H1 (cell line): Measurements from ENCODE around the gene CEP126. TPM values are rescaled to one million over a fixed set of nuclear protein-coding genes. Genes with fewer than 3 reads are reported as not detected.

Experiments used
- CTCF ChIA-PET: fragments of 300-600 bp; sonication (Branson Sonifier 250); formaldehyde crosslinking; loops from one replicate; lab custom pipeline; 2021; ENCODE audit not compliant: partially characterized antibody; lab: Charles Lee
- POLR2A ChIA-PET: fragments of 300-600 bp; sonication (Branson Sonifier 250); formaldehyde crosslinking; loops from one replicate; lab custom pipeline; 2021; ENCODE audit warnings: inconsistent platforms; ENCODE audit not compliant: partially characterized antibody; lab: Charles Lee
- DNase-seq, 2 experiments: peaks; one replicate each; pipeline versions ENCODE4 v3.0.0 to v3.0.0-alpha.2; 2010 to 2022; ENCODE audit warnings: low spot score in 2 of 2, low read depth in 1 of 2, mixed read lengths in 1 of 2
- FAIRE-seq: peaks from 2 replicates; lab custom pipeline; 2011; peaks lifted over from hg19 to GRCh38; lab: Jason Lieb, UNC
- H2AFZ ChIP-seq: 2 replicates; pipeline ENCODE4 v1.8.1; 2012; ENCODE audit warnings: low read length, inconsistent platforms
- H2AK5ac ChIP-seq: 2 replicates; pipeline ENCODE4 v1.6.1; 2013; ENCODE audit warnings: low read depth, low read length
- H2BK120ac ChIP-seq: replicated peaks from 2 replicates; pipeline ENCODE3; 2013; ENCODE audit warnings: low read depth, low read length, inconsistent platforms
- H2BK12ac ChIP-seq: 2 replicates; pipeline ENCODE4 v1.6.1; 2013; ENCODE audit warnings: low read depth, low read length
- H2BK15ac ChIP-seq: 2 replicates; pipeline ENCODE4 v1.6.1; 2013; ENCODE audit warnings: low read length
- H2BK20ac ChIP-seq: 2 replicates; pipeline ENCODE4 v1.6.1; 2013; ENCODE audit warnings: low read length
- H2BK5ac ChIP-seq: 2 replicates; pipeline ENCODE4 v1.6.1; 2013; ENCODE audit warnings: low read depth, low read length
- H3K14ac ChIP-seq: 2 replicates; pipeline ENCODE4 v1.6.1; 2013; ENCODE audit warnings: inconsistent platforms; ENCODE audit not compliant: insufficient read length
- H3K18ac ChIP-seq: 2 replicates; pipeline ENCODE4 v1.6.1; 2013; ENCODE audit warnings: low read length; ENCODE audit errors: extremely low read depth
- H3K23ac ChIP-seq: 2 replicates; pipeline ENCODE4 v1.6.1; 2013; ENCODE audit warnings: inconsistent platforms; ENCODE audit not compliant: insufficient read length
- H3K23me2 ChIP-seq: 2 replicates; pipeline ENCODE4 v1.6.1; 2013; ENCODE audit warnings: low read depth, low read length
- H3K27ac ChIP-seq: 2 replicates; pipeline ENCODE4 v1.6.1; 2011; ENCODE audit warnings: low read depth, low read length, inconsistent platforms
- H3K27me3 ChIP-seq, 4 experiments: replicated peaks in 1 of 4; 1 replicate in 1 of 4; 2 replicates in 3 of 4; pipeline versions ENCODE4 v1.6.1 to v1.8.1; 2011 to 2013; ENCODE audit warnings: low read length in 3 of 4, mild to moderate bottlenecking in 3 of 4, inconsistent platforms in 2 of 4, mixed read lengths in 2 of 4, moderate library complexity in 1 of 4; ENCODE audit not compliant: control insufficient read depth in 3 of 4, insufficient read depth in 3 of 4; ENCODE audit errors: extremely low read depth in 1 of 4
- H3K36me3 ChIP-seq, 4 experiments: 2 replicates each; pipeline versions ENCODE4 v1.6.1 to v1.8.1; 2011 to 2013; ENCODE audit warnings: mild to moderate bottlenecking in 4 of 4, low read length in 3 of 4, moderate library complexity in 2 of 4, control low read depth in 1 of 4, inconsistent platforms in 1 of 4; ENCODE audit not compliant: insufficient read depth in 4 of 4, control insufficient read depth in 2 of 4
- H3K4ac ChIP-seq: replicated peaks from 2 replicates; pipeline ENCODE3; 2013; ENCODE audit warnings: low read length, low read depth, mixed read lengths, inconsistent platforms; ENCODE audit not compliant: insufficient read length
- H3K4me1 ChIP-seq, 4 experiments: replicated peaks in 1 of 4; 1 replicate in 1 of 4; 2 replicates in 3 of 4; pipeline versions ENCODE4 v1.6.1 to v1.8.1; 2011 to 2013; ENCODE audit warnings: low read length in 3 of 4, inconsistent platforms in 2 of 4, mixed read lengths in 1 of 4; ENCODE audit not compliant: insufficient read depth in 4 of 4, control insufficient read depth in 3 of 4
- H3K4me2 ChIP-seq, 2 experiments: 2 replicates each; pipeline versions ENCODE4 v1.6.1 to v1.8.1; 2011 to 2013; ENCODE audit warnings: low read depth in 2 of 2, low read length in 2 of 2, control low read depth in 1 of 2, inconsistent platforms in 1 of 2, mild to moderate bottlenecking in 1 of 2; ENCODE audit not compliant: insufficient read depth in 1 of 2
- H3K4me3 ChIP-seq, 4 experiments: fragments of 200-600, 300-600 bp in 1 of 4; sonication (generic), shearing (Covaris generic), sonication (Bioruptor Twin) in 1 of 4; 2 replicates each; pipeline versions ENCODE4 v1.5.1 to v1.8.1; 2011 to 2016; ENCODE audit warnings: low read length in 4 of 4, low read depth in 3 of 4, control low read depth in 2 of 4, inconsistent platforms in 2 of 4, mild to moderate bottlenecking in 2 of 4, mixed read lengths in 1 of 4, moderate library complexity in 1 of 4; ENCODE audit not compliant: insufficient read depth in 2 of 4; ENCODE audit errors: extremely low read depth in 1 of 4
- H3K56ac ChIP-seq: replicated peaks from 2 replicates; pipeline ENCODE3; 2013; ENCODE audit warnings: low read depth, mild to moderate bottlenecking, mixed read lengths, low read length, inconsistent platforms; ENCODE audit not compliant: insufficient read length
- H3K79me1 ChIP-seq: 2 replicates; pipeline ENCODE4 v1.6.1; 2013; ENCODE audit warnings: low read depth, low read length, control low read depth
- H3K79me2 ChIP-seq, 2 experiments: 2 replicates each; pipeline versions ENCODE4 v1.6.1 to v1.8.1; 2012 to 2013; ENCODE audit warnings: low read length in 2 of 2, mild to moderate bottlenecking in 2 of 2, inconsistent platforms in 1 of 2; ENCODE audit not compliant: insufficient read depth in 2 of 2, control insufficient read depth in 1 of 2
- H3K9ac ChIP-seq, 4 experiments: replicated peaks in 1 of 4; 1 replicate in 1 of 4; 2 replicates in 3 of 4; pipeline versions ENCODE4 v1.6.1 to v1.8.1; 2011 to 2013; ENCODE audit warnings: low read depth in 3 of 4, low read length in 3 of 4, control low read depth in 2 of 4, mild to moderate bottlenecking in 2 of 4, moderate library complexity in 2 of 4, inconsistent platforms in 1 of 4; ENCODE audit errors: extremely low read depth in 1 of 4
- H3K9me3 ChIP-seq, 2 experiments: 2 replicates each; pipeline versions ENCODE4 v1.6.1 to v1.8.1; 2012 to 2013; ENCODE audit warnings: mild to moderate bottlenecking in 2 of 2, moderate library complexity in 2 of 2, control low read depth in 1 of 2, inconsistent platforms in 1 of 2, low read depth in 1 of 2, low read length in 1 of 2, mixed read lengths in 1 of 2; ENCODE audit not compliant: insufficient read depth in 2 of 2
- H4K20me1 ChIP-seq, 2 experiments: replicated peaks in 1 of 2; 2 replicates each; pipeline versions ENCODE3 to v1.8.1; 2011 to 2013; ENCODE audit warnings: inconsistent platforms in 2 of 2, low read length in 2 of 2, mild to moderate bottlenecking in 1 of 2; ENCODE audit not compliant: insufficient read depth in 2 of 2, control insufficient read depth in 1 of 2
- H4K5ac ChIP-seq: 2 replicates; pipeline ENCODE4 v1.6.1; 2013; ENCODE audit warnings: low read length, low read depth, mixed read lengths, inconsistent platforms; ENCODE audit not compliant: insufficient read length
- H4K8ac ChIP-seq: 2 replicates; pipeline ENCODE4 v1.8.0; 2013; ENCODE audit warnings: mild to moderate bottlenecking, moderate library complexity, low read length, inconsistent platforms; ENCODE audit not compliant: insufficient read depth; ENCODE audit errors: extremely low read depth
- H4K91ac ChIP-seq: replicated peaks from 2 replicates; pipeline ENCODE3; 2013; ENCODE audit warnings: low read length, mixed read lengths, inconsistent platforms; ENCODE audit not compliant: insufficient read length
- HDAC2 ChIP-seq, 2 experiments: fragments of 300-600 bp in 1 of 2; sonication (generic) in 1 of 2; IDR thresholded peaks; 2 replicates each; pipeline ENCODE4 v1.6.1; 2011 to 2012; ENCODE audit warnings: low read depth in 2 of 2, low read length in 2 of 2, mild to moderate bottlenecking in 2 of 2, moderate library complexity in 2 of 2, borderline replicate concordance in 1 of 2, inconsistent platforms in 1 of 2
- HDAC6 ChIP-seq: IDR thresholded peaks from one replicate; pipeline ENCODE4 v1.7.1; 2012; ENCODE audit warnings: low read depth, mild to moderate bottlenecking, inconsistent platforms, low read length, moderate library complexity
- KDM1A ChIP-seq: fragments of 200-600, 300-600 bp; sonication (generic); IDR thresholded peaks from 2 replicates; pipeline ENCODE4 v1.7.1; 2016; ENCODE audit warnings: mild to moderate bottlenecking, low read length, borderline replicate concordance
- MAFK ChIP-seq: IDR thresholded peaks from 2 replicates; pipeline ENCODE4 v1.6.1; 2012; ENCODE audit warnings: low read depth, mild to moderate bottlenecking, improper control_type of control experiment, low read length
- NANOG ChIP-seq: IDR thresholded peaks from 2 replicates; pipeline ENCODE4 v1.6.1; 2011; ENCODE audit warnings: low read length, low read depth, mild to moderate bottlenecking, inconsistent platforms; ENCODE audit not compliant: insufficient read depth, poor library complexity, severe bottlenecking
- TAF1 ChIP-seq: IDR thresholded peaks from 2 replicates; pipeline ENCODE4 v1.6.1; 2011; ENCODE audit warnings: mild to moderate bottlenecking, low read depth, low read length
- TCF12 ChIP-seq: IDR thresholded peaks from 2 replicates; pipeline ENCODE4 v1.6.1; 2011; ENCODE audit warnings: low read depth, mild to moderate bottlenecking, low read length
- WGBS, 2 experiments: shearing (Covaris generic) in 1 of 2; methylation state at CpG; one replicate each; pipeline versions ENCODE4 v1.1.6 to v1.1.7; 2013 to 2015; ENCODE audit warnings: low lambda C conversion rate in 2 of 2, mixed read lengths in 2 of 2, inconsistent platforms in 1 of 2, low coverage in 1 of 2, missing lambda C conversion rate in 1 of 2; ENCODE audit not compliant: insufficient replicate concordance in 2 of 2, insufficient coverage in 1 of 2, insufficient read length in 1 of 2; ENCODE audit errors: extremely low coverage in 1 of 2, missing lambda C conversion rate in 1 of 2; 5-methylcytosine and 5-hydroxymethylcytosine counted together
- polyA plus RNA-seq, 7 experiments: library from polyadenylated mRNA; depleted of rRNA in 3 of 7; stranded (reverse) in 5 of 7; unstranded in 2 of 7; fragments of >200 nt in 5 of 7; fragments of 200-250 nt in 2 of 7; gene quantifications; 1 replicate in 5 of 7; 2 replicates in 1 of 7; 4 replicates in 1 of 7; pipeline versions ENCODE4 v1.2.1 to v1.2.3, GENCODE V29; 2011 to 2013; ENCODE audit warnings: missing spikeins in 2 of 7, mixed read lengths in 2 of 7
- total RNA-seq: library from RNA; stranded (reverse); fragmentation: NEBNext Ultra II Directional; extraction: Animal tissue kit (Norgen Biotek cat#: 25700); gene quantifications from 2 replicates; pipeline ENCODE4 v1.2.1, GENCODE V29; 2021
- TF ChIP-seq, protein P1 (sequence below), 3 experiments: IDR thresholded peaks; 1 replicate in 2 of 3; 2 replicates in 1 of 3; pipeline versions ENCODE4 v1.5.1 to v1.6.1; 2011; ENCODE audit warnings: low read length in 3 of 3, mild to moderate bottlenecking in 3 of 3, inconsistent platforms in 2 of 3, low read depth in 1 of 3, moderate library complexity in 1 of 3; ENCODE audit not compliant: insufficient read depth in 1 of 3; ENCODE audit errors: control extremely low read depth in 1 of 3
- TF ChIP-seq, protein P2 (sequence below): IDR thresholded peaks from 2 replicates; pipeline ENCODE4 v1.6.1; 2011; ENCODE audit warnings: low read length, improper control_type of control experiment

The CEP126 gene
- total and polyA plus RNA-seq, 2 of the 8 experiments (the other 6 are each of a cell fraction or from before 2014, with no cell fraction given), result 0.76 to 1.9 TPM

DNA sequence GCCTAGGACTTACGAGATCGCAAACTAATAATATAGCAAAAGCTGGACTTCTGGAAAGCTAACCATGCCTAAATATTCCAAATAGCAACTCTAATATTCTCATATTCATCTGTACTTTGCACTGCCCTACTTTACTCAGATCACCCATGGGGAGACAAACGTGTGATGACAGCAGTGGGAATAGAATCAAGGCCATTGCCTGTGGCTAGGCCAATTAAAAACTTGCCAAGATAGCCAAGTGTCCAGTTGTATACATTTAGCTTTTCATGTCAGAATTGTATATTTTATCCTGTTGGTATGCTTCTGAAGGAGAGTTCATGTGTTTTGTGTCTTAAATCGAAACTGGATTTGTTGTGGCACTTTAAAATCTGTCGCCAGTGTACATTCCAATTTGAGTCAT lies 1.2 kb upstream of the CEP126 start:
- Histone ChIP-seq H2BK15ac (no peak overlapping the region), H3K4me2 (no peak overlapping the region; a peak in 1 of 4 replicates), H2BK5ac (no peak overlapping the region), H4K91ac (no peak overlapping the region), H3K4ac (no peak overlapping the region), H3K4me1 (peaks cover 0 to 3% (median 2%) of the 10 kb centered on the region in 4 experiments; a peak in 4 of 7 replicates), H3K56ac (no peak overlapping the region), H3K23me2 (peaks cover 6% of the 10 kb centered on the region), H3K9ac (no peak overlapping the region), H3K27me3 (no peaks in the 10 kb centered on the region), H4K20me1 (no peaks in the 10 kb centered on the region), H2AK5ac (no peak overlapping the region), H2AFZ (no peak overlapping the region), H3K23ac (no peak overlapping the region), H3K18ac (no peak overlapping the region), H4K8ac (no peak overlapping the region), H2BK120ac (no peak overlapping the region), H3K79me2 (no peaks in the 10 kb centered on the region), H4K5ac (no peak overlapping the region), H3K36me3 (no peaks in the 10 kb centered on the region), H3K4me3 (no peak overlapping the region), H3K27ac (no peak overlapping the region), H2BK12ac (no peak overlapping the region), H3K9me3 (no peaks in the 10 kb centered on the region), H3K14ac (no peak overlapping the region), H3K79me1 (no peaks in the 10 kb centered on the region), H2BK20ac (no peak overlapping the region)
- FAIRE-seq, result no peak
- TF ChIP-seq TCF12, result no peak
- TF ChIP-seq HDAC6, result no peak
- TF ChIP-seq, protein P1, sequence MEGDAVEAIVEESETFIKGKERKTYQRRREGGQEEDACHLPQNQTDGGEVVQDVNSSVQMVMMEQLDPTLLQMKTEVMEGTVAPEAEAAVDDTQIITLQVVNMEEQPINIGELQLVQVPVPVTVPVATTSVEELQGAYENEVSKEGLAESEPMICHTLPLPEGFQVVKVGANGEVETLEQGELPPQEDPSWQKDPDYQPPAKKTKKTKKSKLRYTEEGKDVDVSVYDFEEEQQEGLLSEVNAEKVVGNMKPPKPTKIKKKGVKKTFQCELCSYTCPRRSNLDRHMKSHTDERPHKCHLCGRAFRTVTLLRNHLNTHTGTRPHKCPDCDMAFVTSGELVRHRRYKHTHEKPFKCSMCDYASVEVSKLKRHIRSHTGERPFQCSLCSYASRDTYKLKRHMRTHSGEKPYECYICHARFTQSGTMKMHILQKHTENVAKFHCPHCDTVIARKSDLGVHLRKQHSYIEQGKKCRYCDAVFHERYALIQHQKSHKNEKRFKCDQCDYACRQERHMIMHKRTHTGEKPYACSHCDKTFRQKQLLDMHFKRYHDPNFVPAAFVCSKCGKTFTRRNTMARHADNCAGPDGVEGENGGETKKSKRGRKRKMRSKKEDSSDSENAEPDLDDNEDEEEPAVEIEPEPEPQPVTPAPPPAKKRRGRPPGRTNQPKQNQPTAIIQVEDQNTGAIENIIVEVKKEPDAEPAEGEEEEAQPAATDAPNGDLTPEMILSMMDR (IDR thresholded peaks at IDR 0.05; ENCODE audit: control extremely low read depth in 1 of 3, insufficient read depth in 1 of 3, low read depth in 1 of 3, low read length in 3 of 3), result no peak
- TF ChIP-seq NANOG, result no peak
- no peak for TF ChIP-seq HDAC2 (IDR thresholded peaks at IDR 0.05; ENCODE audit: borderline replicate concordance in 1 of 2, low read depth in 2 of 2, low read length in 2 of 2)
- no peak for TF ChIP-seq KDM1A
- no peak for TF ChIP-seq MAFK
- TF ChIP-seq, protein P2, sequence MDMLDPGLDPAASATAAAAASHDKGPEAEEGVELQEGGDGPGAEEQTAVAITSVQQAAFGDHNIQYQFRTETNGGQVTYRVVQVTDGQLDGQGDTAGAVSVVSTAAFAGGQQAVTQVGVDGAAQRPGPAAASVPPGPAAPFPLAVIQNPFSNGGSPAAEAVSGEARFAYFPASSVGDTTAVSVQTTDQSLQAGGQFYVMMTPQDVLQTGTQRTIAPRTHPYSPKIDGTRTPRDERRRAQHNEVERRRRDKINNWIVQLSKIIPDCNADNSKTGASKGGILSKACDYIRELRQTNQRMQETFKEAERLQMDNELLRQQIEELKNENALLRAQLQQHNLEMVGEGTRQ, result no peak
- no peak for TF ChIP-seq TAF1
- POLR2A ChIA-PET, result no interaction called here
- no peak for DNase-seq
- CTCF ChIA-PET, result interaction anchor here (0.9 to 2.4 kb wide), 5 partner anchors 11 to 456 kb away, joined by 3 to 8 read pairs (median 4); no protein-coding TSS in a partner anchor
- 82% methylated on average over 5 of the region's 5 CpGs; no CpG with 5 or more reads in 1 of the 2 experiments for WGBS, 2 experiments
